ENCODE measurements around the gene SLC20A1.
A peak's percentile ranks its signal among the peaks of the same experiment; 100 is the strongest.

SLC20A1 gene

GRCh38 chr2:112634874-112635157 is 10.9 kb upstream of the SLC20A1 start:
- Histone ChIP-seq H3K4ac (ENCODE audit: low read length) (no peak overlapping the region), H2AK5ac (ENCODE audit: low read depth, low read length) (no peak overlapping the region), H2BK120ac (ENCODE audit: low read depth, low read length) (no peak overlapping the region), H2AFZ (ENCODE audit: low read length) (no peak overlapping the region), H4K8ac (ENCODE audit: low read depth, low read length) (no peak overlapping the region), H2BK5ac (ENCODE audit: low read length) (no peak overlapping the region), H3K79me1 (ENCODE audit: low read depth, low read length) (no peaks in the 10 kb centered on the region), H3K4me3 (ENCODE audit: low read length in 2 of 2) (no peak overlapping the region), H3K9me3 (replicated peaks in 1 of 2; ENCODE audit: control insufficient read depth in 2 of 2, insufficient read depth in 1 of 2, low read depth in 1 of 2, low read length in 2 of 2) (no peaks in the 10 kb centered on the region), H3K36me3 (replicated peaks in 1 of 2; ENCODE audit: control insufficient read depth in 2 of 2, insufficient read depth in 2 of 2, low read length in 2 of 2) (no peaks in the 10 kb centered on the region), H2BK15ac (ENCODE audit: low read length) (peak overlapping the region; percentile 5), H3K18ac (ENCODE audit: low read length) (no peak overlapping the region), H3K4me1 (ENCODE audit: control insufficient read depth in 2 of 2, insufficient read depth in 1 of 2, low read depth in 1 of 2, low read length in 2 of 2) (peaks cover 16 to 17% of the 10 kb centered on the region in 2 donors), H3K4me2 (ENCODE audit: insufficient read depth, low read length, poor library complexity, severe bottlenecking) (no peak overlapping the region), H3K27ac (replicated peaks; ENCODE audit: low read length) (no peak overlapping the region), H3K14ac (ENCODE audit: low read length) (no peak overlapping the region), H4K91ac (ENCODE audit: low read depth, low read length, poor library complexity) (no peak overlapping the region), H3K27me3 (ENCODE audit: control insufficient read depth in 3 of 3, insufficient read depth in 3 of 3, low read depth in 1 of 3, low read length in 3 of 3) (peaks cover 0 to 25% (median 2%) of the 10 kb centered on the region in 3 experiments), H3K23ac (ENCODE audit: low read depth, low read length, poor library complexity) (no peak overlapping the region), H3K9ac (ENCODE audit: low read depth, low read length, poor library complexity) (no peak overlapping the region), H2BK12ac (ENCODE audit: low read length) (no peak overlapping the region)
- WGBS, 2 donors (ENCODE audit: extremely low coverage in 2 of 2, insufficient read length in 2 of 2, insufficient replicate concordance in 1 of 2), result no CpG with 5 or more reads among the region's 6 CpGs
- DNase-seq (ENCODE audit: low spot score), result no peak

DNA sequence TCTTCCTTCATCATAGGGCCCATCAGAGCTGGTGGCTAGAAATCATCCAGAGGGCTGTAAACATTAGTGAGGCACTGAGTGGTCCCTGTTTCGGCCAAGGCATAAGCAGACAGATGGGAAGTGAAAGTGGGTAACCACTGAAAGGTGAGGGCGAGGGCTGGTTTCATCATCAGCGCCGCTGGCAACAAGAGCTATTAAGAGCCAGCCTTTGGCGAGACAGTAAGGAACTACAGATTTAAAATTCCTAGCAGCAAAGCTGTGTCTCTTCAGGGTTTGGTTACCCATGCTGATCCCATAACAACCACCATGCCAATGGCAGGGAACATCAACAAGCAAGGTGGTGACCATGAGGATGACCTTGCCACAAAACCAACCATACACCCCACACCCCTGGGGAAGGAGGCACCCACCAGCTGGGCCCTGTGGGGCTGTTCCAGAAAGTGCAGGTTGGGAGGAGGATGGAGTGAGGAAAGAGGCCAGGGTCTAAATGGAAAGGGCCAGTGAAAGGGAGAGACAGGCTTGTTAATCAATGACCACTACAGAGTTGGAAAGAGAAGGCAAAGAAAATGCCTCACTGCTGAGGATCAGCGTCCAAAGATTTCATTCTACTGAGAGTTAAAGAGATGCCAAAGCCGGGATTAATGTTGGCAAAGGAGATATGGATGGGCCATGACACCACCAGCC is 9.0 kb upstream of the SLC20A1 start:
- WGBS, 2 donors (ENCODE audit: extremely low coverage in 2 of 2, insufficient read length in 2 of 2, insufficient replicate concordance in 1 of 2), result no CpG with 5 or more reads among the region's 7 CpGs
- peak overlapping the region; percentile 57 for H3K9ac ChIP-seq (ENCODE audit: low read depth, low read length, poor library complexity)
- no peak overlapping the region for H2AFZ ChIP-seq (ENCODE audit: low read length)
- no peak overlapping the region for H3K23ac ChIP-seq (ENCODE audit: low read depth, low read length, poor library complexity)
- peaks cover 0 to 25% (median 2%) of the 10 kb centered on the region in 3 experiments for H3K27me3 ChIP-seq (ENCODE audit: control insufficient read depth in 3 of 3, insufficient read depth in 3 of 3, low read depth in 1 of 3, low read length in 3 of 3)
- no peak overlapping the region for H2BK5ac ChIP-seq (ENCODE audit: low read length)
- no peak overlapping the region for H3K4ac ChIP-seq (ENCODE audit: low read length)
- no peak overlapping the region for H2AK5ac ChIP-seq (ENCODE audit: low read depth, low read length)
- no peak overlapping the region for H3K4me2 ChIP-seq (ENCODE audit: insufficient read depth, low read length, poor library complexity, severe bottlenecking)
- no peak overlapping the region for H3K14ac ChIP-seq (ENCODE audit: low read length)
- peak overlapping the region; percentile 39 for H3K18ac ChIP-seq (ENCODE audit: low read length)
- no peak overlapping the region for H3K4me3 ChIP-seq (ENCODE audit: low read length in 2 of 2)
- no peak overlapping the region for H4K91ac ChIP-seq (ENCODE audit: low read depth, low read length, poor library complexity)
- H4K8ac ChIP-seq (ENCODE audit: low read depth, low read length), result no peak overlapping the region
- peaks cover 1 to 12% of the 10 kb centered on the region in 2 donors for H3K4me1 ChIP-seq (ENCODE audit: control insufficient read depth in 2 of 2, insufficient read depth in 1 of 2, low read depth in 1 of 2, low read length in 2 of 2)
- DNase-seq (ENCODE audit: low spot score), result no peak
- no peak overlapping the region for H2BK15ac ChIP-seq (ENCODE audit: low read length)
- H3K27ac ChIP-seq (replicated peaks; ENCODE audit: low read length), result no peak overlapping the region
- no peak overlapping the region for H2BK12ac ChIP-seq (ENCODE audit: low read length)
- no peaks in the 10 kb centered on the region for H3K79me1 ChIP-seq (ENCODE audit: low read depth, low read length)
- no peaks in the 10 kb centered on the region for H3K9me3 ChIP-seq (replicated peaks in 1 of 2; ENCODE audit: control insufficient read depth in 2 of 2, insufficient read depth in 1 of 2, low read depth in 1 of 2, low read length in 2 of 2)
- H2BK120ac ChIP-seq (ENCODE audit: low read depth, low read length), result no peak overlapping the region
- H3K36me3 ChIP-seq (replicated peaks in 1 of 2; ENCODE audit: control insufficient read depth in 2 of 2, insufficient read depth in 2 of 2, low read length in 2 of 2), result no peaks in the 10 kb centered on the region

GRCh38 chr2:112637289-112637660 is 8.5 kb upstream of the SLC20A1 start:
- no peak overlapping the region for H3K23ac ChIP-seq (ENCODE audit: low read depth, low read length, poor library complexity)
- H3K4me1 ChIP-seq (ENCODE audit: control insufficient read depth in 2 of 2, insufficient read depth in 1 of 2, low read depth in 1 of 2, low read length in 2 of 2), result peaks cover 0 to 10% of the 10 kb centered on the region in 2 donors
- no peak overlapping the region for H2BK120ac ChIP-seq (ENCODE audit: low read depth, low read length)
- H3K27me3 ChIP-seq (ENCODE audit: control insufficient read depth in 3 of 3, insufficient read depth in 3 of 3, low read depth in 1 of 3, low read length in 3 of 3), result peaks cover 0 to 25% (median 2%) of the 10 kb centered on the region in 3 experiments
- no peak overlapping the region for H3K4me3 ChIP-seq (ENCODE audit: low read length in 2 of 2)
- no peak overlapping the region for H2AFZ ChIP-seq (ENCODE audit: low read length)
- H3K9ac ChIP-seq (ENCODE audit: low read depth, low read length, poor library complexity), result no peak overlapping the region
- no peak overlapping the region for H3K14ac ChIP-seq (ENCODE audit: low read length)
- no CpG with 5 or more reads among the region's 4 CpGs for WGBS, 2 donors (ENCODE audit: extremely low coverage in 2 of 2, insufficient read length in 2 of 2, insufficient replicate concordance in 1 of 2)
- H2BK15ac ChIP-seq (ENCODE audit: low read length), result no peak overlapping the region
- H2AK5ac ChIP-seq (ENCODE audit: low read depth, low read length), result no peak overlapping the region
- DNase-seq (ENCODE audit: low spot score), result no peak
- H3K4me2 ChIP-seq (ENCODE audit: insufficient read depth, low read length, poor library complexity, severe bottlenecking), result no peak overlapping the region
- no peak overlapping the region for H4K8ac ChIP-seq (ENCODE audit: low read depth, low read length)
- no peaks in the 10 kb centered on the region for H3K9me3 ChIP-seq (replicated peaks in 1 of 2; ENCODE audit: control insufficient read depth in 2 of 2, insufficient read depth in 1 of 2, low read depth in 1 of 2, low read length in 2 of 2)
- no peak overlapping the region for H2BK5ac ChIP-seq (ENCODE audit: low read length)
- H3K18ac ChIP-seq (ENCODE audit: low read length), result no peak overlapping the region
- no peaks in the 10 kb centered on the region for H3K79me1 ChIP-seq (ENCODE audit: low read depth, low read length)
- H3K4ac ChIP-seq (ENCODE audit: low read length), result no peak overlapping the region
- no peak overlapping the region for H3K27ac ChIP-seq (replicated peaks; ENCODE audit: low read length)
- no peak overlapping the region for H2BK12ac ChIP-seq (ENCODE audit: low read length)
- H4K91ac ChIP-seq (ENCODE audit: low read depth, low read length, poor library complexity), result no peak overlapping the region
- no peaks in the 10 kb centered on the region for H3K36me3 ChIP-seq (replicated peaks in 1 of 2; ENCODE audit: control insufficient read depth in 2 of 2, insufficient read depth in 2 of 2, low read length in 2 of 2)

DNA sequence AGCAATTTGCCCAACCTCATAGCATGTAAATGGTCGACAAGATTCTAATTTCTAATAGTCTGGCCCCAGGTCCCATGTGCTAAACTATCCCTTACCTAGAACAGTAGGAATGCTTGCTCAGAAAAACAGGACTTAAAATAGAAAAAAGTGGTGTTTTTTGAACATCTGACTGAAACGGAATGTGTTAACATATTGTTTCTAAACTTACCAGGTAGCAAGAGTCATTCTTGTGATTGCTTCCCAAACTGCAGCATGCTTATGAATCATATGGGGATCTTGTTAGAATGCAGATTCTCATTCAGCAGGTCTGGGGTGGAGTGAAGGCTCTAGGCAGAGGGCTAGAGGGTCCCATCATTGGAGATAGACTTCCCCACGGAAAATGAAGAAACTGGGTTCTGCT is 5.8 kb upstream of the SLC20A1 start:
- H3K4me3 ChIP-seq (ENCODE audit: low read length in 2 of 2), result no peak overlapping the region
- no peak overlapping the region for H4K8ac ChIP-seq (ENCODE audit: low read depth, low read length)
- no peak overlapping the region for H3K27ac ChIP-seq (replicated peaks; ENCODE audit: low read length)
- H3K9me3 ChIP-seq (replicated peaks in 1 of 2; ENCODE audit: control insufficient read depth in 2 of 2, insufficient read depth in 1 of 2, low read depth in 1 of 2, low read length in 2 of 2), result no peaks in the 10 kb centered on the region
- no peak overlapping the region for H2BK12ac ChIP-seq (ENCODE audit: low read length)
- peaks cover 0 to 14% of the 10 kb centered on the region in 2 donors for H3K4me1 ChIP-seq (ENCODE audit: control insufficient read depth in 2 of 2, insufficient read depth in 1 of 2, low read depth in 1 of 2, low read length in 2 of 2)
- H3K27me3 ChIP-seq (ENCODE audit: control insufficient read depth in 3 of 3, insufficient read depth in 3 of 3, low read depth in 1 of 3, low read length in 3 of 3), result peaks cover 0 to 20% (median 14%) of the 10 kb centered on the region in 3 experiments
- H3K4me2 ChIP-seq (ENCODE audit: insufficient read depth, low read length, poor library complexity, severe bottlenecking), result no peak overlapping the region
- H3K79me1 ChIP-seq (ENCODE audit: low read depth, low read length), result no peaks in the 10 kb centered on the region
- H3K14ac ChIP-seq (ENCODE audit: low read length), result no peak overlapping the region
- no peak overlapping the region for H3K23ac ChIP-seq (ENCODE audit: low read depth, low read length, poor library complexity)
- no peak overlapping the region for H2BK5ac ChIP-seq (ENCODE audit: low read length)
- no peak overlapping the region for H3K18ac ChIP-seq (ENCODE audit: low read length)
- H3K4ac ChIP-seq (ENCODE audit: low read length), result no peak overlapping the region
- no CpG with 5 or more reads among the region's 3 CpGs for whole genome bisulfite sequencing, 2 donors (ENCODE audit: extremely low coverage in 2 of 2, insufficient read length in 2 of 2, insufficient replicate concordance in 1 of 2)
- no peak overlapping the region for H2BK15ac ChIP-seq (ENCODE audit: low read length)
- no peak overlapping the region for H2AK5ac ChIP-seq (ENCODE audit: low read depth, low read length)
- no peak overlapping the region for H2BK120ac ChIP-seq (ENCODE audit: low read depth, low read length)
- H3K36me3 ChIP-seq (replicated peaks in 1 of 2; ENCODE audit: control insufficient read depth in 2 of 2, insufficient read depth in 2 of 2, low read length in 2 of 2), result no peaks in the 10 kb centered on the region
- no peak for DNase-seq (ENCODE audit: low spot score)
- H3K9ac ChIP-seq (ENCODE audit: low read depth, low read length, poor library complexity), result no peak overlapping the region
- H4K91ac ChIP-seq (ENCODE audit: low read depth, low read length, poor library complexity), result no peak overlapping the region
- H2AFZ ChIP-seq (ENCODE audit: low read length), result no peak overlapping the region

Measured in neuronal stem cell (in vitro differentiated cells).